Natural killer cell treated with Interleukin-12 subunit alpha and Interleukin-12 subunit beta and Interleukin-15 and Interleukin-18, amount 100 ng/mL, for 72 hours (primary cell): ENCODE results near the gene TEC. TPM values are rescaled to one million over a fixed set of nuclear protein-coding genes. Genes with fewer than 3 reads are reported as not detected.

ENCODE experiments used
- ATAC-seq, 2 donors: fragments of 150-1000 bp; cut with Tn5 transposase in 1 of 2; sonication (Bioruptor Pico), chemical (Tn5 transposase) in 1 of 2; 2 replicates each; pipeline ENCODE4 v1.10.0; 2021
- DNase-seq: peaks from one replicate; pipeline ENCODE4 v3.0.0; 2022; ENCODE audit warnings: low spot score
- H3K27ac Mint-ChIP-seq, 2 donors: 1 replicate in 1 of 2; 2 replicates in 1 of 2; pipeline ENCODE4 v1.8.0; 2022; ENCODE audit warnings: mixed read lengths in 2 of 2, mild to moderate bottlenecking in 1 of 2, moderate library complexity in 1 of 2
- H3K27me3 Mint-ChIP-seq, 2 donors: 1 replicate in 1 of 2; 2 replicates in 1 of 2; pipeline ENCODE4 v1.8.0; 2022; ENCODE audit warnings: mixed read lengths in 2 of 2
- H3K36me3 Mint-ChIP-seq: one replicate; pipeline ENCODE4 v1.8.0; 2022; ENCODE audit warnings: mixed read lengths
- H3K4me1 Mint-ChIP-seq, 2 donors: 1 replicate in 1 of 2; 2 replicates in 1 of 2; pipeline ENCODE4 v1.8.0; 2022; ENCODE audit warnings: low read depth in 2 of 2, mixed read lengths in 2 of 2, mild to moderate bottlenecking in 1 of 2
- H3K4me3 Mint-ChIP-seq: one replicate; pipeline ENCODE4 v1.8.0; 2022; ENCODE audit warnings: mixed read lengths
- H3K9me3 Mint-ChIP-seq: 2 replicates; pipeline ENCODE4 v1.8.0; 2022; ENCODE audit warnings: mixed read lengths
- total RNA-seq, 2 donors: library from RNA; stranded (reverse); gene quantifications; one replicate each; pipeline ENCODE4 v1.2.3, GENCODE V29; 2022

Gene TEC
- total RNA-seq, 2 donors from 2014 or later = 2.0 to 3.1 TPM

DNA sequence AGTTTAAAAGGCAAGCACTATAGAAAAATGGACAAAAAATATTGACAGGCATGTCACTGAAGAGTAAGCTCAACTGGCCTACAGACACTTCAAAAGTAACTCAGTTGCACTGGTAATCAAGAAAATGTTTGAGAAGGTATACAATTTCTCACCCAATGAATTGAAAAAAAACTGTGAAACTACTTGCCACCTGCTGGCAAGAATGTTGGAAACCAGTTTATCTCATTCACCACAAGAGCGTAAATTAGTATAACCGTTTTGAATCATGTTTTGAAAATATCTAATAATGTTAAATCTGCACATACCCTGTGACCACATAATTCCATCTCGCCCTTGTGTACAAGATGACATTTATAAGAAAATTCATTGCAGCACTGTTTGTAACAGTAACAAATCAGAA is 167.3 kb downstream of the TEC start:
- DNase-seq (no peak), ATAC-seq (peak in 1 of 2 donors; percentile 62)
- H3K9me3 Mint-ChIP-seq = no peaks in the 10 kb centered on the region
- H3K4me3 Mint-ChIP-seq = no peak overlapping the region
- H3K4me1 Mint-ChIP-seq = peaks cover 33 to 48% of the 10 kb centered on the region in 2 donors
- H3K36me3 Mint-ChIP-seq = peaks cover 14% of the 10 kb centered on the region
- H3K27ac Mint-ChIP-seq = peak overlapping the region; percentile 82 to 86
- no peaks in the 10 kb centered on the region for H3K27me3 Mint-ChIP-seq

DNA sequence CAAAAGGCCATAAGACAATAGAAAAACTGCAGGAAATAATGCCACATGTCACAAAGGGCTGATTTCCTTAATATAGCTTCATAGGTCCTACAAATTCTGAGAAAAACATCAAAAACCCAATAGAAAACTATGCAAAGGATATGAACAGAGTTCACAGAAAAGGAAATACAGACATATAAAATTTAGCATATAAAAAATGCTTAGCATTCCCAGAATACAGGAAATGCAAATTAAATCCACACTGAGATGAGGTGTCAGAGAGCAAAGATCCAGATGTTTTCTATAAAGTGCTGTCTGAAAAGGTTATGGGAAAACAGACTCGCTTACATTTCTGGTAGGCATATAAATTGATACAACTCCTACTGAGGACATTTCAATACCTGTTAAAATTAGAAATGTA is 169.4 kb downstream of the TEC start:
- no peak for DNase-seq
- ATAC-seq = no peak
- H3K4me1 Mint-ChIP-seq = peaks cover 25 to 38% of the 10 kb centered on the region in 2 donors
- no peaks in the 10 kb centered on the region for H3K9me3 Mint-ChIP-seq
- no peak overlapping the region for H3K4me3 Mint-ChIP-seq
- H3K27ac Mint-ChIP-seq = no peak overlapping the region
- peaks cover 9% of the 10 kb centered on the region for H3K36me3 Mint-ChIP-seq
- no peaks in the 10 kb centered on the region for H3K27me3 Mint-ChIP-seq

DNA sequence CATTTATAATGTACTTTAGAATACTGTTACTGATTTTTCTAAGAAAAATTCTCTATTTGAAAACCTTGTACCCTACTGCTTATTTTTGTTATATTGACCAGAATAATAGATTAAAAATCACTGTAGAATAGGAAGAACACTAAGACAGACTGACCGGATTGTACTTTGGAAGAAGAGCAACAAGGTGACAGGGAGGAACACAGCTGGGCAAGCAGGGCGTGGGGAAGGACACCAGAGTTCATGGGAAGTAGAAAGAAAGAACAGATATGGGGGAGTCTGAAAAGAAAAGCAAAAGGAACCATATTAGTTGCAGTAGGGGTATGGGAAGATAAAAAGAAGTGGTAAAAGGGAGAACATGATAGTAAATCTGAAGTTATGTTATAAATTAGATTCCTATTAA is 174.2 kb downstream of the TEC start:
- ATAC-seq = no peak
- Mint-ChIP-seq H3K4me1 (peaks cover 17 to 25% of the 10 kb centered on the region in 2 donors), H3K36me3 (no peaks in the 10 kb centered on the region), H3K9me3 (no peaks in the 10 kb centered on the region), H3K27ac (peak overlapping the region; percentile 0 to 4), H3K4me3 (no peak overlapping the region), H3K27me3 (no peaks in the 10 kb centered on the region)
- no peak for DNase-seq

DNA sequence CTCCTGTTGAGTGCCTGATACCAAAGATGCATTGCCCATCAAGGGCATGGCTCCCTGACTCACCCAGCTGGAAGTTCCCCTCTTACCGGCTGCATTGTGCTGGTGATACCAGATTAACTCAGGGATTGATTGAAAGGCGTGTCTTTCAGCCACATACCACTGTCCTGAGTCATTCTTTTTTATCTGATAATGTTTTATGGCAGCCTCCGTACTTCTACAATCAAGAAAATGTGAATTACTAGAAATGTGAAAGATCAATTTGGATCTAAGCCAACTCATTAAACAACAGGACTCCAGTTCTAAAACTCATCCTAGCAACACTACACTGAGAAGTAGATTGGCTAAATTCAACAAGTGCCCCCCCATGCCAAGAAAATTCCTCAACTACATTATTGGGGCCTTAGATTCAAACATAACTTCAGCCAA is 175.6 kb downstream of the TEC start:
- H3K27ac Mint-ChIP-seq = peak overlapping the region in 1 of 2 donors; percentile 74
- H3K27me3 Mint-ChIP-seq = no peaks in the 10 kb centered on the region
- H3K9me3 Mint-ChIP-seq = no peaks in the 10 kb centered on the region
- peaks cover 13 to 21% of the 10 kb centered on the region in 2 donors for H3K4me1 Mint-ChIP-seq
- no peak overlapping the region for H3K4me3 Mint-ChIP-seq
- peak; percentile 61 to 72 for ATAC-seq
- H3K36me3 Mint-ChIP-seq = no peaks in the 10 kb centered on the region
- DNase-seq = no peak

DNA sequence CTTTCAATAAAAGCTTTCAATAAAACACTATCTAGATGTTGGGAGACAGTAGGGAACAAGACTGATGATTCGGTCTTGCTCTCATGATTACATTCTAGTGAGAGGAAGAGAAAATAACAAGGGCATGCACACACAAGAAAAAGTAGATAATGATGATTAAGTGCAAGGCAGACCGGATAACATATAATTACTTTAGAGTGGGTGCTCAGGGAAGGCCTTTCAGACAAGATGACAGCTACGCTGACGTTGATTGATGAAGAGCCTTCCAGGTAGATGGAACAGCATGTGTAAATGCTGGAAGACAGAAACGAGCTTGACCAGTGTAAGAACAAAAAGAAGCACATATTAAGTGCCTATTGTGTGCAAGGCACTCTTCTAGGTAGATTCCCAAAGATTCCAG is 179.0 kb downstream of the TEC start:
- Mint-ChIP-seq H3K4me3 (no peak overlapping the region), H3K4me1 (peaks cover 18 to 28% of the 10 kb centered on the region in 2 donors), H3K36me3 (peaks cover 5% of the 10 kb centered on the region), H3K9me3 (no peaks in the 10 kb centered on the region), H3K27me3 (no peaks in the 10 kb centered on the region), H3K27ac (no peak overlapping the region)
- no peak for DNase-seq
- ATAC-seq = no peak

DNA sequence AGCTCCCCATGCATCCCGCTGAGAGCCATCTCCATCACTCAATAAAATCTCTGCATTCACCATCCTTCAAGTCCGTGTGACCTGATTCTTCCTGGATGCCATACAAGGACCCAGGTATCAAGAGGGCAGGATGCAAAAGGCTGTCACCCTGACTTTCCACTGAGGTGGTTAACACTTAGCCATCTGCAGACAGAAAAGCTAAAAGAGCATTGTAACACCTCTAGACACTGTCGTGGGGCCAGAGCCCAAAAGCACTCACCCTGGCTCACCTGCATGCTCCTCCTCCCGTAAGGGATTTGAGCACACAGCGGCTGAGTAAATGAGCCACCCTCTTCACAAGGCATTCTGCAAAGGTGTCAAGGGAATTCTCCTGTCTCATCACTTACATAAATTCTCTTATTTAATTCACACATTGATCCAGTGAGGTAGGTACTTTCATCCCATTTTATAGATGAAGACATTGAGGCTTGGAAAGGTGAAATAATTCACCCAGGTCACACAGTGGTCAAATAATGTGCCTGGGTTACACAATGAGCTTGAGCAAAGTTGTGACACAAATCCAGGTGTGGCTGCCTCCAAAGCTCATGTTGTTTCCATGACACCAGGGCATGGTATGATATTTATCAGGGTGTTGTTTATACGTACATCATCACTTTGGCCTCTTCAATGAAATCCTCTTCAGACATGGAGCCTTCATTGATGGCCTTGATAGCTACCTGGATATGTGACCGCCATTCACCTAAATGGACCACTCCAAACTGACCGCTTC is 183.6 kb downstream of the TEC start:
- Mint-ChIP-seq H3K4me1 (peaks cover 17 to 32% of the 10 kb centered on the region in 2 donors), H3K36me3 (peaks cover 11% of the 10 kb centered on the region), H3K27ac (peak overlapping the region; percentile 31 to 82), H3K9me3 (no peaks in the 10 kb centered on the region), H3K27me3 (no peaks in the 10 kb centered on the region), H3K4me3 (no peak overlapping the region)
- ATAC-seq = no peak
- no peak for DNase-seq

Other genes starting within 250 kb of the TEC start
- 10 to 100 TPM; 26.1 to 60.2 TPM for gene TXK, start 135.6 kb downstream of the TEC start, total RNA-seq
- gene SLAIN2, start 71.7 kb upstream of the TEC start, total RNA-seq = 10 to 100 TPM; 42.4 to 89.3 TPM
- under 1 TPM in 1 of 2 donors, not detected in 1; 0.39 TPM for gene SLC10A4, start 213.5 kb upstream of the TEC start, total RNA-seq
- gene ZAR1, start 220.4 kb upstream of the TEC start, total RNA-seq = not detected